Calu3 (cell line): ENCODE results near the gene SNX13. TPM values are rescaled to one million over a fixed set of nuclear protein-coding genes. Genes with fewer than 3 reads are reported as not detected.

Experiments used
- BruUV-seq: library from RNA; stranded (reverse); fragments of 400-500 nt; replicated peaks from 2 replicates; lab custom pipeline; 2021; lab: Mats Ljungman, UMichigan
- CTCF ChIA-PET: fragments of 300-600 bp; sonication (Branson Sonifier 250); formaldehyde crosslinking; loops from one replicate; lab custom pipeline; 2022; ENCODE audit warnings: antibody characterized with exemption; lab: Charles Lee
- DNase-seq: peaks from one replicate; pipeline ENCODE4 v3.0.0; 2022
- H3K27ac Mint-ChIP-seq: one replicate; pipeline ENCODE4 v1.8.0; 2022; ENCODE audit warnings: mixed read lengths; ENCODE audit not compliant: unreplicated experiment
- H3K27me3 Mint-ChIP-seq: one replicate; pipeline ENCODE4 v1.8.0; 2022; ENCODE audit warnings: mixed read lengths; ENCODE audit not compliant: unreplicated experiment
- H3K36me3 Mint-ChIP-seq: one replicate; pipeline ENCODE4 v1.8.0; 2022; ENCODE audit warnings: mild to moderate bottlenecking, moderate library complexity, mixed read lengths; ENCODE audit not compliant: insufficient read depth, unreplicated experiment
- H3K4me1 Mint-ChIP-seq: one replicate; pipeline ENCODE4 v1.8.0; 2022; ENCODE audit warnings: mild to moderate bottlenecking, low read depth, mixed read lengths; ENCODE audit not compliant: unreplicated experiment
- H3K4me3 Mint-ChIP-seq: one replicate; pipeline ENCODE4 v1.8.0; 2022; ENCODE audit warnings: mild to moderate bottlenecking, low read depth, moderate library complexity, mixed read lengths; ENCODE audit not compliant: unreplicated experiment
- H3K9me3 Mint-ChIP-seq: one replicate; pipeline ENCODE4 v1.8.0; 2022; ENCODE audit warnings: low read depth, mixed read lengths; ENCODE audit not compliant: unreplicated experiment
- CTCF ChIP-seq: fragments of 200-600 bp; IDR thresholded peaks from one replicate; pipeline ENCODE4 v1.8.0; 2022; ENCODE audit warnings: antibody characterized with exemption; ENCODE audit not compliant: unreplicated experiment
- intact Hi-C: fragments of 100-400 bp; cut with micrococcal nuclease; formaldehyde crosslinking; loops from one replicate; pipeline ENCODE4 v1.10.0; 2022; ENCODE audit not compliant: unreplicated experiment
- total RNA-seq: library from RNA; stranded (reverse); gene quantifications from 2 replicates; pipeline ENCODE4 v1.2.3, GENCODE V29; 2022

SNX13 gene
- total RNA-seq, 1 experiment from 2014 or later = 71.9 TPM

- BruUV-seq = TSS peak; percentile 68
- intact Hi-C loops = no loop called here
- Mint-ChIP-seq H3K27me3 (no peaks in the 10 kb centered on the region), H3K27ac (peak overlapping the region; percentile 94), H3K4me3 (peak overlapping the region; percentile 95), H3K9me3 (no peaks in the 10 kb centered on the region), H3K36me3 (peaks cover 32% of the 10 kb centered on the region), H3K4me1 (peaks cover 32% of the 10 kb centered on the region)
- no peak for DNase-seq
- CTCF ChIA-PET = no interaction called here
- TF ChIP-seq CTCF = no peak
Observed at GRCh38 chr7:17940951-17941431, 697 bp upstream of the SNX13 start.

GRCh38 chr7:17939606-17940301 lies 540 bp downstream of the SNX13 start:
- Mint-ChIP-seq H3K27ac (peak overlapping the region; percentile 94), H3K36me3 (peaks cover 32% of the 10 kb centered on the region), H3K4me3 (peak overlapping the region; percentile 95), H3K27me3 (no peaks in the 10 kb centered on the region), H3K4me1 (peaks cover 39% of the 10 kb centered on the region), H3K9me3 (no peaks in the 10 kb centered on the region)
- peak; percentile 63 for DNase-seq
- no peak for TF ChIP-seq CTCF
- CTCF ChIA-PET = interaction anchor here (0.7 to 1.2 kb wide), 2 partner anchors 100 to 170 kb away, joined by 3 read pairs; no protein-coding TSS in a partner anchor
- no TSS peak for BruUV-seq
- intact Hi-C loops = loop anchor here (2.0 to 10.0 kb wide), 2 partner anchors 169 to 235 kb away; no protein-coding TSS in a partner anchor

- BruUV-seq = TSS peak; percentile 48
- no peak for DNase-seq
- Mint-ChIP-seq H3K4me1 (peaks cover 45% of the 10 kb centered on the region), H3K9me3 (no peaks in the 10 kb centered on the region), H3K36me3 (peaks cover 32% of the 10 kb centered on the region), H3K4me3 (peak overlapping the region; percentile 95), H3K27me3 (no peaks in the 10 kb centered on the region), H3K27ac (peak overlapping the region; percentile 94)
- CTCF ChIA-PET = interaction anchor here (0.7 to 1.2 kb wide), 2 partner anchors 101 to 169 kb away, joined by 3 read pairs; no protein-coding TSS in a partner anchor
- no peak for TF ChIP-seq CTCF
- intact Hi-C loops = loop anchor here (2.0 to 10.0 kb wide), 2 partner anchors 168 to 234 kb away; no protein-coding TSS in a partner anchor
Observed at GRCh38 chr7:17939211-17939605, 1.1 kb downstream of the SNX13 start.

- H3K4me1 Mint-ChIP-seq = peaks cover 58% of the 10 kb centered on the region
- H3K27me3 Mint-ChIP-seq = no peaks in the 10 kb centered on the region
- intact Hi-C loops = loop anchor here (2.0 to 10.0 kb wide), 2 partner anchors 167 to 233 kb away; no protein-coding TSS in a partner anchor
- peak overlapping the region; percentile 94 for H3K27ac Mint-ChIP-seq
- H3K9me3 Mint-ChIP-seq = no peaks in the 10 kb centered on the region
- BruUV-seq = no TSS peak
- CTCF ChIA-PET = interaction anchor here (0.6 to 2.5 kb wide), 14 partner anchors 9 to 1722 kb away, joined by 3 to 8 read pairs (median 4); no protein-coding TSS in a partner anchor
- no peak for TF ChIP-seq CTCF
- H3K4me3 Mint-ChIP-seq = peak overlapping the region; percentile 95
- DNase-seq = no peak
- peaks cover 32% of the 10 kb centered on the region for H3K36me3 Mint-ChIP-seq
Observed at GRCh38 chr7:17937506-17938120, 2.7 kb downstream of the SNX13 start.
